Measurements from ENCODE around the gene PIH1D1. TPM values are rescaled to one million over a fixed set of nuclear protein-coding genes. Genes with fewer than 3 reads are reported as not detected.

The PIH1D1 gene
- total RNA-seq, 1 experiment from 2014 or later, result 153 TPM

DNA sequence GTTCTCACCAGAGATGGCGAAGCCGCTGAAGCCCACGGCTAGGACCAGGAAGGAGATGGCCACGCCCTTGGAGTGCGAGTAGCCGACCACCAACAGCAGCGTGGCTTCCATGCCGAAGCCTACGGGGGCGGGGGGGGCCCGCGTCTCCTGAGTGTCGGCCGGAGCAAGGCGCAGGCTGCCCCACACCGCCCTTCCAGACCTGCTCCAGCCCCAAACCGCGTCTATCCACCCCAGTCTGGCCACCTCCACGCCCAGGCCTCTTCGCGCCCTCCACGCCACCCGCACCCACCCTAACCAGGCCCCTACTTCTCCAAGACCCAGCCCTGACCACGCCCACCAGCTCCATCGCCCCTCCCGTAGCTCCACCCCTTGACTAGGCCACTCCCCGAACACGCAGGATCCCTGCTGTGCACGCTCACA is 20.3 kb downstream of the PIH1D1 start:
- peaks cover 57% of the 10 kb centered on the region for H3K4me1 Mint-ChIP-seq

More for the DNA sequence above, 20.3 kb downstream of the PIH1D1 start:
- Mint-ChIP-seq H3K27ac (no peak overlapping the region), H3K4me3 (no peak overlapping the region), H3K36me3 (peaks cover 3% of the 10 kb centered on the region; the same call in 1 of the 2 replicates), H3K27me3 (ENCODE audit: low read depth) (peaks cover 98% of the 10 kb centered on the region), H3K9me3 (peaks cover 11% of the 10 kb centered on the region)
- ATAC-seq, result no peak
- no peak for DNase-seq (ENCODE audit: low spot score)
- ChIA-PET CTCF (interaction anchor here (0.9 to 1.4 kb wide), 5 partner anchors 9 to 68 kb away, joined by 3 to 10 read pairs (median 5); partner anchors contain the start of gene DKKL1), POLR2A (interaction anchor here (1.0 kb wide), 1 partner anchor 10 kb away, joined by 3 read pairs; no protein-coding TSS in a partner anchor)
- TF ChIP-seq HMGA2 (CRISPR knock-in tag; IDR thresholded peaks at IDR 0.05), result no peak
- no peak for TF ChIP-seq NFATC4 (CRISPR knock-in tag; IDR thresholded peaks at IDR 0.05)
- TF ChIP-seq PRRX2 (CRISPR knock-in tag; IDR thresholded peaks at IDR 0.05), result no peak
- TF ChIP-seq, protein P1, sequence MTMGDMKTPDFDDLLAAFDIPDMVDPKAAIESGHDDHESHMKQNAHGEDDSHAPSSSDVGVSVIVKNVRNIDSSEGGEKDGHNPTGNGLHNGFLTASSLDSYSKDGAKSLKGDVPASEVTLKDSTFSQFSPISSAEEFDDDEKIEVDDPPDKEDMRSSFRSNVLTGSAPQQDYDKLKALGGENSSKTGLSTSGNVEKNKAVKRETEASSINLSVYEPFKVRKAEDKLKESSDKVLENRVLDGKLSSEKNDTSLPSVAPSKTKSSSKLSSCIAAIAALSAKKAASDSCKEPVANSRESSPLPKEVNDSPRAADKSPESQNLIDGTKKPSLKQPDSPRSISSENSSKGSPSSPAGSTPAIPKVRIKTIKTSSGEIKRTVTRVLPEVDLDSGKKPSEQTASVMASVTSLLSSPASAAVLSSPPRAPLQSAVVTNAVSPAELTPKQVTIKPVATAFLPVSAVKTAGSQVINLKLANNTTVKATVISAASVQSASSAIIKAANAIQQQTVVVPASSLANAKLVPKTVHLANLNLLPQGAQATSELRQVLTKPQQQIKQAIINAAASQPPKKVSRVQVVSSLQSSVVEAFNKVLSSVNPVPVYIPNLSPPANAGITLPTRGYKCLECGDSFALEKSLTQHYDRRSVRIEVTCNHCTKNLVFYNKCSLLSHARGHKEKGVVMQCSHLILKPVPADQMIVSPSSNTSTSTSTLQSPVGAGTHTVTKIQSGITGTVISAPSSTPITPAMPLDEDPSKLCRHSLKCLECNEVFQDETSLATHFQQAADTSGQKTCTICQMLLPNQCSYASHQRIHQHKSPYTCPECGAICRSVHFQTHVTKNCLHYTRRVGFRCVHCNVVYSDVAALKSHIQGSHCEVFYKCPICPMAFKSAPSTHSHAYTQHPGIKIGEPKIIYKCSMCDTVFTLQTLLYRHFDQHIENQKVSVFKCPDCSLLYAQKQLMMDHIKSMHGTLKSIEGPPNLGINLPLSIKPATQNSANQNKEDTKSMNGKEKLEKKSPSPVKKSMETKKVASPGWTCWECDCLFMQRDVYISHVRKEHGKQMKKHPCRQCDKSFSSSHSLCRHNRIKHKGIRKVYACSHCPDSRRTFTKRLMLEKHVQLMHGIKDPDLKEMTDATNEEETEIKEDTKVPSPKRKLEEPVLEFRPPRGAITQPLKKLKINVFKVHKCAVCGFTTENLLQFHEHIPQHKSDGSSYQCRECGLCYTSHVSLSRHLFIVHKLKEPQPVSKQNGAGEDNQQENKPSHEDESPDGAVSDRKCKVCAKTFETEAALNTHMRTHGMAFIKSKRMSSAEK (CRISPR knock-in tag; IDR thresholded peaks at IDR 0.05; ENCODE audit: borderline replicate concordance), result no peak
- TF ChIP-seq ESRRA (CRISPR knock-in tag; IDR thresholded peaks at IDR 0.05; ENCODE audit: borderline replicate concordance), result no peak
- no peak for TF ChIP-seq MYBL2 (CRISPR knock-in tag; IDR thresholded peaks at IDR 0.05)
- TF ChIP-seq ELF4 (CRISPR knock-in tag; IDR thresholded peaks at IDR 0.05; ENCODE audit: low read depth), result no peak
- TF ChIP-seq CREM (CRISPR knock-in tag; IDR thresholded peaks at IDR 0.05), result no peak
- TF ChIP-seq TP53 (CRISPR knock-in tag; IDR thresholded peaks at IDR 0.05), result no peak
- no peak for TF ChIP-seq ZNF671 (CRISPR knock-in tag; IDR thresholded peaks at IDR 0.05)
- TF ChIP-seq, protein P2, sequence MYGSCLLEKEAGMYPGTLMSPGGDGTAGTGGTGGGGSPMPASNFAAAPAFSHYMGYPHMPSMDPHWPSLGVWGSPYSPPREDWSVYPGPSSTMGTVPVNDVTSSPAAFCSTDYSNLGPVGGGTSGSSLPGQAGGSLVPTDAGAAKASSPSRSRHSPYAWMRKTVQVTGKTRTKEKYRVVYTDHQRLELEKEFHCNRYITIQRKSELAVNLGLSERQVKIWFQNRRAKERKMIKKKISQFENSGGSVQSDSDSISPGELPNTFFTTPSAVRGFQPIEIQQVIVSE (CRISPR knock-in tag; IDR thresholded peaks at IDR 0.05; ENCODE audit: borderline replicate concordance), result no peak
- TF ChIP-seq ZNF263 (CRISPR knock-in tag; IDR thresholded peaks at IDR 0.05; ENCODE audit: low read depth), result no peak
- no peak for TF ChIP-seq NR2C2 (CRISPR knock-in tag; IDR thresholded peaks at IDR 0.05)
- no peak for TF ChIP-seq NR1H2 (CRISPR knock-in tag; IDR thresholded peaks at IDR 0.05)
- TF ChIP-seq, protein P3, sequence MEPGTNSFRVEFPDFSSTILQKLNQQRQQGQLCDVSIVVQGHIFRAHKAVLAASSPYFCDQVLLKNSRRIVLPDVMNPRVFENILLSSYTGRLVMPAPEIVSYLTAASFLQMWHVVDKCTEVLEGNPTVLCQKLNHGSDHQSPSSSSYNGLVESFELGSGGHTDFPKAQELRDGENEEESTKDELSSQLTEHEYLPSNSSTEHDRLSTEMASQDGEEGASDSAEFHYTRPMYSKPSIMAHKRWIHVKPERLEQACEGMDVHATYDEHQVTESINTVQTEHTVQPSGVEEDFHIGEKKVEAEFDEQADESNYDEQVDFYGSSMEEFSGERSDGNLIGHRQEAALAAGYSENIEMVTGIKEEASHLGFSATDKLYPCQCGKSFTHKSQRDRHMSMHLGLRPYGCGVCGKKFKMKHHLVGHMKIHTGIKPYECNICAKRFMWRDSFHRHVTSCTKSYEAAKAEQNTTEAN (CRISPR knock-in tag; IDR thresholded peaks at IDR 0.05), result no peak
- no peak for TF ChIP-seq IRF2 (CRISPR knock-in tag; IDR thresholded peaks at IDR 0.05; ENCODE audit: borderline replicate concordance, low read depth)
- TF ChIP-seq ZNF423 (CRISPR knock-in tag; IDR thresholded peaks at IDR 0.05), result no peak
- no peak for TF ChIP-seq KAT7 (CRISPR knock-in tag; IDR thresholded peaks at IDR 0.05; ENCODE audit: borderline replicate concordance)
- TF ChIP-seq, protein P4, sequence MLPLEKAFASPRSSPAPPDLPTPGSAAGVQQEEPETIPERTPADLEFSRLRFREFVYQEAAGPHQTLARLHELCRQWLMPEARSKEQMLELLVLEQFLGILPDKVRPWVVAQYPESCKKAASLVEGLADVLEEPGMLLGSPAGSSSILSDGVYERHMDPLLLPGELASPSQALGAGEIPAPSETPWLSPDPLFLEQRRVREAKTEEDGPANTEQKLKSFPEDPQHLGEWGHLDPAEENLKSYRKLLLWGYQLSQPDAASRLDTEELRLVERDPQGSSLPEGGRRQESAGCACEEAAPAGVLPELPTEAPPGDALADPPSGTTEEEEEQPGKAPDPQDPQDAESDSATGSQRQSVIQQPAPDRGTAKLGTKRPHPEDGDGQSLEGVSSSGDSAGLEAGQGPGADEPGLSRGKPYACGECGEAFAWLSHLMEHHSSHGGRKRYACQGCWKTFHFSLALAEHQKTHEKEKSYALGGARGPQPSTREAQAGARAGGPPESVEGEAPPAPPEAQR (CRISPR knock-in tag; IDR thresholded peaks at IDR 0.05), result no peak
- TF ChIP-seq, protein P5, sequence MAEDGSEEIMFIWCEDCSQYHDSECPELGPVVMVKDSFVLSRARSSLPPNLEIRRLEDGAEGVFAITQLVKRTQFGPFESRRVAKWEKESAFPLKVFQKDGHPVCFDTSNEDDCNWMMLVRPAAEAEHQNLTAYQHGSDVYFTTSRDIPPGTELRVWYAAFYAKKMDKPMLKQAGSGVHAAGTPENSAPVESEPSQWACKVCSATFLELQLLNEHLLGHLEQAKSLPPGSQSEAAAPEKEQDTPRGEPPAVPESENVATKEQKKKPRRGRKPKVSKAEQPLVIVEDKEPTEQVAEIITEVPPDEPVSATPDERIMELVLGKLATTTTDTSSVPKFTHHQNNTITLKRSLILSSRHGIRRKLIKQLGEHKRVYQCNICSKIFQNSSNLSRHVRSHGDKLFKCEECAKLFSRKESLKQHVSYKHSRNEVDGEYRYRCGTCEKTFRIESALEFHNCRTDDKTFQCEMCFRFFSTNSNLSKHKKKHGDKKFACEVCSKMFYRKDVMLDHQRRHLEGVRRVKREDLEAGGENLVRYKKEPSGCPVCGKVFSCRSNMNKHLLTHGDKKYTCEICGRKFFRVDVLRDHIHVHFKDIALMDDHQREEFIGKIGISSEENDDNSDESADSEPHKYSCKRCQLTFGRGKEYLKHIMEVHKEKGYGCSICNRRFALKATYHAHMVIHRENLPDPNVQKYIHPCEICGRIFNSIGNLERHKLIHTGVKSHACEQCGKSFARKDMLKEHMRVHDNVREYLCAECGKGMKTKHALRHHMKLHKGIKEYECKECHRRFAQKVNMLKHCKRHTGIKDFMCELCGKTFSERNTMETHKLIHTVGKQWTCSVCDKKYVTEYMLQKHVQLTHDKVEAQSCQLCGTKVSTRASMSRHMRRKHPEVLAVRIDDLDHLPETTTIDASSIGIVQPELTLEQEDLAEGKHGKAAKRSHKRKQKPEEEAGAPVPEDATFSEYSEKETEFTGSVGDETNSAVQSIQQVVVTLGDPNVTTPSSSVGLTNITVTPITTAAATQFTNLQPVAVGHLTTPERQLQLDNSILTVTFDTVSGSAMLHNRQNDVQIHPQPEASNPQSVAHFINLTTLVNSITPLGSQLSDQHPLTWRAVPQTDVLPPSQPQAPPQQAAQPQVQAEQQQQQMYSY (CRISPR knock-in tag; IDR thresholded peaks at IDR 0.05), result no peak
